Lower leg skin (tissue), 4 donors: ENCODE results near the gene NTM. TPM values are rescaled to one million over a fixed set of nuclear protein-coding genes. Genes with fewer than 3 reads are reported as not detected.

Experiments
- DNase-seq, 2 donors: peaks; one replicate each; pipeline ENCODE4 v3.0.0-alpha.2; 2019; ENCODE audit warnings: low spot score in 2 of 2
- H3K4me3 ChIP-seq: fragments of 200-600 bp; sonication (generic); 2 replicates; pipeline ENCODE4 v1.5.1; 2017; ENCODE audit warnings: mild to moderate bottlenecking, low read depth; ENCODE audit not compliant: poor library complexity, severe bottlenecking
- CTCF ChIP-seq, 3 donors: fragments of 450-650 bp; IDR thresholded peaks; one replicate each; pipeline ENCODE4 v1.5.1; 2016; ENCODE audit warnings: antibody characterized with exemption in 3 of 3, mild to moderate bottlenecking in 3 of 3, moderate library complexity in 2 of 3
- POLR2A ChIP-seq, 2 donors: fragments of 450-650 bp; IDR thresholded peaks; one replicate each; pipeline ENCODE4 v1.6.1; 2016 to 2017; ENCODE audit warnings: antibody characterized with exemption in 2 of 2, mild to moderate bottlenecking in 1 of 2, moderate library complexity in 1 of 2
- WGBS, 2 donors: methylation state at CpG; one replicate each; pipeline ENCODE4 v1.1.5; 2018; 5-methylcytosine and 5-hydroxymethylcytosine counted together
- intact Hi-C: fragments of 100-400 bp; cut with DNase I; formaldehyde crosslinking; loops from one replicate; pipeline ENCODE4 v1.15.0; 2023; ENCODE audit warnings: low total_unique reads
- total RNA-seq, 4 donors: library from RNA; depleted of rRNA; stranded (reverse); fragments of >200 nt; gene quantifications; one replicate each; pipeline ENCODE4 v1.1.0, GENCODE V29; 2016

Gene NTM
- total RNA-seq, 4 donors from 2014 or later: 2.8 to 5.7 (median 4.9) TPM

- intact Hi-C loops: no loop called here
- TF ChIP-seq CTCF (IDR thresholded peaks at IDR 0.05) (no peak), POLR2A (IDR thresholded peaks at IDR 0.05) (no peak)
- H3K4me3 ChIP-seq: no peak overlapping the region
- 95% methylated on average over 10 of the region's 10 CpGs for WGBS, 2 donors
- DNase-seq: no peak
These were observed 449.4 kb downstream of the NTM start for GRCh38 chr11:131819865-131820264.

DNA sequence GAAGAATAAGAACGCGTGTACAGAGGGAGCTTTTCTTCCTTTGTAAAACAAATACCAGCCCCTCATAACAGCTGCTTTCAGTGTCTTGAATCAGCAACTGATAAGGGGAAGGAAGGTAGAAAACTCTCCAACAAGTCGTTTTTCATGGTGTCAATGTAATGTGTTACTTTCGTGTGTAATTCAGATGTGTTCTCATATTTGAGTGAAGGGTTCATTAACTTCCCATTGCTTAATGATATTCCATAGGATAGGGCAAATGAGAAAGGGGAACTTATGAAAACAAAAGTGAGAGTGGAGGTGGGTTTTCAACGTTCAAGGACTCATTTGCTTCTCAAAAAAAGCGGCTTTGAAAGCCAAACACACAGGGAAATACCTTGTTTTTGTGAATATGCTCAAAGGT, 452.1 kb downstream of the NTM start:
- no peak for DNase-seq
- intact Hi-C loops: no loop called here
- no peak overlapping the region for H3K4me3 ChIP-seq
- no peak for TF ChIP-seq CTCF (IDR thresholded peaks at IDR 0.05)
- WGBS, 2 donors: 39 to 45% methylated on average over 6 of the region's 6 CpGs

- intact Hi-C loops: no loop called here
These were observed 453.4 kb downstream of the NTM start for GRCh38 chr11:131823772-131824171.

DNA sequence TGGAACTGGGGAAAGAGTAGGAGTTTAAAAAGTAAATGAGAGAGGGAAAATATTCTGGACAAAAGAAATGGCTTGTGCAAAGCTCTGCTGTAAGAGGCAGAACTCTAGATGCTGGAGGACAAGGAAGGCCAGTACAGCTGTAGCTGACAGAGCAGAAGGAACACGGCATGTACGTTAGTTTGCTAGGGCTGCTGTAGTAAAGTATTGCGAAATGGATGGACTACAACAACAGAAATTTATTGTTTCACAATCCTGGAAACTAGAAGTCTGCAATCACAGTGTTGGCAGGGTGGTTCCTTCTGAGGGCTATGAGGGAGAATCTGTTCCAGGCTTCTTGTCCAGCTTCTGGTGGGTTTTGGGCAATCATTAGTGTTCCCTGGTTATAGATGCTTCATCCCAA, 454.4 kb downstream of the NTM start:
- DNase-seq: peak in 1 of 2 donors; percentile 19
- no peak overlapping the region for H3K4me3 ChIP-seq
- TF ChIP-seq POLR2A (IDR thresholded peaks at IDR 0.05): no peak
- TF ChIP-seq CTCF (IDR thresholded peaks at IDR 0.05): no peak
- intact Hi-C loops: no loop called here
- 59% methylated on average over 3 of the region's 3 CpGs for WGBS, 2 donors

More at GRCh38 chr11:131823772-131824171, 453.4 kb downstream of the NTM start:
- no peak overlapping the region for H3K4me3 ChIP-seq
- WGBS, 2 donors: 62 to 64% methylated on average over 2 of the region's 2 CpGs
- no peak for DNase-seq
- TF ChIP-seq CTCF (IDR thresholded peaks at IDR 0.05): no peak
- TF ChIP-seq POLR2A (IDR thresholded peaks at IDR 0.05): no peak

DNA sequence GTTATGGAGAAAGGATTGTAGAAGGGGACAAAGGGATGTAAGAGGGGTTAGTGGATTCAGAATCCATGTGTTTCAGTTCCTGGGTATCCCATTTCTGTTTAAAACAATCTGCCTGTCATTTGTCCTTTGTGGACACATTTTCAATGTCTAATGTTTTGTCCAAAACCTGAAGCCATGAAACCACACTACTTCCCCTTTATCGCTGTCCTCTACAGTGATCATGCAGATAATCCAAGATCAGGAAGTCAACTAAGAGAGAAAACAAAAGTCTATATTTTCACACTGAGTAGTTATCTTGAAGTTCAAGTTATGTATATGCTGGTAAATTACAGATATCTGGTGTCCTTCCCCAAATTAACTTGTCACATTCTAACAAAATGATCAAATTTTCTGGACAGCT, 457.0 kb downstream of the NTM start:
- intact Hi-C loops: no loop called here
- H3K4me3 ChIP-seq: no peak overlapping the region
- DNase-seq: no peak
- 74 to 82% methylated on average over 1 of the region's 1 CpG for WGBS, 2 donors
- TF ChIP-seq CTCF (IDR thresholded peaks at IDR 0.05) (no peak), POLR2A (IDR thresholded peaks at IDR 0.05) (no peak)

DNA sequence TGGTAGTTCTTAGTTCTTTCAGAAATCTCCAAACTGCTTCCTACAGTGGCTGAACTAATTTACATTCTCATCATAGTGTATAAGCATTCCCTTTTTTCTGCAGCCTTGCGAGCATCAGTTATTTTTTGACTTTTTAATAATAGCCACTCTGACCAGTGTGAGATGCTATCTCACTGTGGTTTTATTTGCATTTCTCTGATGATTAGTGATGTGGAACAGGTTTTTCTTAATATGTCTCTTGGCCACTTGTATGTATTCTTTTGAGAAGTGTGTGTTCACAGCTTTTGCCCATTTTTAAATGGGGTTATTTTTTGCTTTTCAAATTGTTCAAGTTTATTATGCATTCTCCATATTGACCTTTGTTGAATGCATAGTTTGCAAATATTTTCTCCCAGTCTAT, 459.3 kb downstream of the NTM start:
- WGBS, 2 donors: 85% methylated on average over 1 of the region's 1 CpG
- no peak overlapping the region for H3K4me3 ChIP-seq
- intact Hi-C loops: no loop called here
- TF ChIP-seq POLR2A (IDR thresholded peaks at IDR 0.05) (no peak), CTCF (IDR thresholded peaks at IDR 0.05) (no peak)
- DNase-seq: no peak
